Measurements from ENCODE around the gene HLCS. TPM values are rescaled to one million over a fixed set of nuclear protein-coding genes. Genes with fewer than 3 reads are reported as not detected.
A peak's percentile ranks its signal among the peaks of the same experiment; 100 is the strongest.

HLCS gene
- total and polyA plus RNA-seq, 4 donors = 12.5 to 28.8 (median 15.7) TPM

- Histone ChIP-seq H3K4me3 (ENCODE audit: low read depth, low read length) (no peak overlapping the region), H3K9me3 (ENCODE audit: control insufficient read depth, insufficient read depth, low read length) (no peaks in the 10 kb centered on the region), H3K27me3 (ENCODE audit: control insufficient read depth, insufficient read depth, low read length) (peaks cover 98% of the 10 kb centered on the region), H3K36me3 (ENCODE audit: control insufficient read depth, insufficient read depth, low read length) (no peaks in the 10 kb centered on the region), H3K4me1 (ENCODE audit: control insufficient read depth, insufficient read depth, low read length) (peaks cover 63% of the 10 kb centered on the region), H3K27ac (ENCODE audit: low read depth, low read length) (no peak overlapping the region)
- DNase-seq (ENCODE audit: low read depth in 4 of 6, low spot score in 6 of 6) = peak in 1 of 6 donors; percentile 31
- WGBS (ENCODE audit: insufficient coverage) = 5% methylated on average over 19 of the region's 26 CpGs
Measured at GRCh38 chr21:36701756-36702621, 264.5 kb downstream of the HLCS start.

GRCh38 chr21:36700971-36701755 is 265.3 kb downstream of the HLCS start:
- peak in 1 of 6 donors; percentile 23 for DNase-seq (ENCODE audit: low read depth in 4 of 6, low spot score in 6 of 6)
- peaks cover 66% of the 10 kb centered on the region for H3K4me1 ChIP-seq (ENCODE audit: control insufficient read depth, insufficient read depth, low read length)
- H3K4me3 ChIP-seq (ENCODE audit: low read depth, low read length) = no peak overlapping the region
- H3K36me3 ChIP-seq (ENCODE audit: control insufficient read depth, insufficient read depth, low read length) = no peaks in the 10 kb centered on the region
- 2% methylated on average over 61 of the region's 65 CpGs for WGBS (ENCODE audit: insufficient coverage)
- no peaks in the 10 kb centered on the region for H3K9me3 ChIP-seq (ENCODE audit: control insufficient read depth, insufficient read depth, low read length)
- H3K27me3 ChIP-seq (ENCODE audit: control insufficient read depth, insufficient read depth, low read length) = peaks cover 98% of the 10 kb centered on the region
- no peak overlapping the region for H3K27ac ChIP-seq (ENCODE audit: low read depth, low read length)

Small RNA genes lying within 50 kb of the gene (small RNA-seq; reads per million reads assigned to genes)
- gene RF00019 (ENCODE audit: low replicate concordance) (not detected), gene RNA5SP491 (ENCODE audit: low replicate concordance) (0.16 reads per million)

Other genes starting within 250 kb of the HLCS start
- gene RIPPLY3, start 40.0 kb upstream of the HLCS start, total RNA-seq = under 1 TPM in 1 of 2 donors, not detected in 1; 0.39 TPM
- gene RIPPLY3, start 40.0 kb upstream of the HLCS start, polyA plus RNA-seq (ENCODE audit: insufficient read length in 2 of 2) = under 1 TPM; 0.44 to 0.68 TPM
- 10 to 100 TPM; 20.2 to 27.6 TPM for gene PIGP, start 106.4 kb upstream of the HLCS start, total RNA-seq
- gene PIGP, start 106.4 kb upstream of the HLCS start, polyA plus RNA-seq (ENCODE audit: insufficient read length in 2 of 2) = 10 to 100 TPM; 22.3 to 22.6 TPM
- gene TTC3, start 106.6 kb upstream of the HLCS start, total RNA-seq = 100 to 1,000 TPM; 289 to 556 TPM
- 100 to 1,000 TPM; 197 to 300 TPM for gene TTC3, start 106.6 kb upstream of the HLCS start, polyA plus RNA-seq (ENCODE audit: insufficient read length in 2 of 2)

Measured in spinal cord (tissue), 10 donors.